Astrocyte (in vitro differentiated cells and primary cell): Measurements from ENCODE around the gene DDX17. TPM values are rescaled to one million over a fixed set of nuclear protein-coding genes. Genes with fewer than 3 reads are reported as not detected.
A peak's percentile ranks its signal among the peaks of the same experiment; 100 is the strongest.

Experiments used
- DNase-seq: peaks from one replicate; pipeline ENCODE4 v3.0.0-alpha.2; 2010; ENCODE audit warnings: low read depth
- FAIRE-seq: peaks from 2 replicates; lab custom pipeline; 2011; peaks lifted over from hg19 to GRCh38; lab: Jason Lieb, UNC
- H2AFZ ChIP-seq: 2 replicates; pipeline ENCODE4 v1.6.0; 2012; ENCODE audit warnings: low read depth, low read length, inconsistent platforms
- H3K27ac ChIP-seq: 2 replicates; pipeline ENCODE4 v1.5.1; 2011; ENCODE audit warnings: low read depth, low read length, inconsistent platforms
- H3K27me3 ChIP-seq: 2 replicates; pipeline ENCODE4 v1.6.0; 2011; ENCODE audit warnings: low read length, inconsistent platforms; ENCODE audit not compliant: insufficient read depth
- H3K36me3 ChIP-seq: 2 replicates; pipeline ENCODE4 v1.5.1; 2011; ENCODE audit warnings: low read length, inconsistent platforms; ENCODE audit not compliant: insufficient read depth
- H3K4me1 ChIP-seq: 2 replicates; pipeline ENCODE4 v1.5.1; 2011; ENCODE audit warnings: low read length, inconsistent platforms; ENCODE audit not compliant: insufficient read depth
- H3K4me2 ChIP-seq: 2 replicates; pipeline ENCODE4 v1.6.0; 2012; ENCODE audit warnings: low read length, inconsistent platforms
- H3K4me3 ChIP-seq: 2 replicates; pipeline ENCODE4 v1.5.1; 2011; ENCODE audit warnings: low read depth, mild to moderate bottlenecking, low read length, inconsistent platforms; ENCODE audit not compliant: insufficient read depth
- H3K79me2 ChIP-seq: 2 replicates; pipeline ENCODE4 v1.6.0; 2012; ENCODE audit warnings: mild to moderate bottlenecking, low read length, inconsistent platforms; ENCODE audit not compliant: insufficient read depth
- H3K9ac ChIP-seq: 2 replicates; pipeline ENCODE4 v1.6.0; 2012; ENCODE audit warnings: mild to moderate bottlenecking, low read length, inconsistent platforms
- H3K9me3 ChIP-seq: 2 replicates; pipeline ENCODE4 v1.5.1; 2012; ENCODE audit warnings: low read depth, mild to moderate bottlenecking, low read length, inconsistent platforms; ENCODE audit not compliant: insufficient read depth
- H4K20me1 ChIP-seq: 2 replicates; pipeline ENCODE4 v1.6.0; 2012; ENCODE audit warnings: low read length, inconsistent platforms; ENCODE audit not compliant: insufficient read depth
- H3K27ac Mint-ChIP-seq: one replicate; pipeline ENCODE4 v1.8.0; 2021; ENCODE audit warnings: mild to moderate bottlenecking, mixed read lengths; ENCODE audit not compliant: unreplicated experiment
- H3K27me3 Mint-ChIP-seq: one replicate; pipeline ENCODE4 v1.8.0; 2021; ENCODE audit warnings: low read depth, mixed read lengths; ENCODE audit not compliant: unreplicated experiment
- H3K36me3 Mint-ChIP-seq: one replicate; pipeline ENCODE4 v1.8.0; 2021; ENCODE audit warnings: low read depth, mixed read lengths; ENCODE audit not compliant: unreplicated experiment
- H3K4me1 Mint-ChIP-seq: one replicate; pipeline ENCODE4 v1.8.0; 2021; ENCODE audit warnings: low read depth, mixed read lengths; ENCODE audit not compliant: unreplicated experiment
- H3K4me3 Mint-ChIP-seq: one replicate; pipeline ENCODE4 v1.8.0; 2021; ENCODE audit warnings: mild to moderate bottlenecking, moderate library complexity, mixed read lengths; ENCODE audit not compliant: unreplicated experiment
- H3K9me3 Mint-ChIP-seq: one replicate; pipeline ENCODE4 v1.8.0; 2021; ENCODE audit warnings: mild to moderate bottlenecking, mixed read lengths; ENCODE audit not compliant: unreplicated experiment
- CTCF ChIP-seq: IDR thresholded peaks from 2 replicates; pipeline ENCODE4 v1.5.1; 2011; ENCODE audit warnings: low read depth, mild to moderate bottlenecking, inconsistent platforms, low read length, moderate library complexity; ENCODE audit not compliant: insufficient read depth
- EZH2 ChIP-seq: IDR thresholded peaks from 2 replicates; pipeline ENCODE4 v1.6.1; 2012; ENCODE audit warnings: mild to moderate bottlenecking, low read length, inconsistent platforms; ENCODE audit not compliant: insufficient read depth
- total RNA-seq: library from RNA; stranded (reverse); gene quantifications from 2 replicates; pipeline ENCODE4 v1.2.1, GENCODE V29; 2021

The DDX17 gene
- total RNA-seq, 1 donor from 2014 or later: 258 TPM

- Histone ChIP-seq H3K79me2 (peaks cover 90% of the 10 kb centered on the region), H2AFZ (no peak overlapping the region), H3K27me3 (no peaks in the 10 kb centered on the region), H3K9me3 (no peaks in the 10 kb centered on the region), H4K20me1 (peaks cover 95% of the 10 kb centered on the region), H3K36me3 (peaks cover 87% of the 10 kb centered on the region), H3K4me3 (no peak overlapping the region), H3K4me2 (peak overlapping the region; percentile 12), H3K4me1 (peaks cover 22% of the 10 kb centered on the region), H3K27ac (peak overlapping the region; percentile 35), H3K9ac (no peak overlapping the region)
- Mint-ChIP-seq H3K4me1 (peaks cover 17% of the 10 kb centered on the region), H3K9me3 (no peaks in the 10 kb centered on the region), H3K36me3 (peaks cover 38% of the 10 kb centered on the region), H3K27me3 (no peaks in the 10 kb centered on the region), H3K27ac (no peak overlapping the region), H3K4me3 (no peak overlapping the region)
- TF ChIP-seq CTCF (no peak), EZH2 (no peak)
- FAIRE-seq: no peak
- DNase-seq: peak; percentile 87
These were observed 11.6 kb downstream of the DDX17 start for GRCh38 chr22:38494498-38494897.

GRCh38 chr22:38491707-38492348, 14.3 kb downstream of the DDX17 start:
- H3K9ac ChIP-seq: no peak overlapping the region
- H3K36me3 ChIP-seq: peaks cover 88% of the 10 kb centered on the region
- H3K4me3 Mint-ChIP-seq: peak overlapping the region; percentile 45
- TF ChIP-seq EZH2 (no peak), CTCF (no peak)
- peaks cover 89% of the 10 kb centered on the region for H4K20me1 ChIP-seq
- peaks cover 83% of the 10 kb centered on the region for H3K79me2 ChIP-seq
- no peak for FAIRE-seq
- no peaks in the 10 kb centered on the region for H3K9me3 Mint-ChIP-seq
- H3K36me3 Mint-ChIP-seq: peaks cover 31% of the 10 kb centered on the region
- no peaks in the 10 kb centered on the region for H3K9me3 ChIP-seq
- DNase-seq: no peak
- peaks cover 22% of the 10 kb centered on the region for H3K4me1 ChIP-seq
- peaks cover 16% of the 10 kb centered on the region for H3K4me1 Mint-ChIP-seq
- H3K27ac Mint-ChIP-seq: no peak overlapping the region
- H2AFZ ChIP-seq: no peak overlapping the region
- H3K4me3 ChIP-seq: no peak overlapping the region
- no peaks in the 10 kb centered on the region for H3K27me3 Mint-ChIP-seq
- no peak overlapping the region for H3K4me2 ChIP-seq
- H3K27ac ChIP-seq: peak overlapping the region; percentile 2
- no peaks in the 10 kb centered on the region for H3K27me3 ChIP-seq

- peak overlapping the region; percentile 66 for H3K27ac Mint-ChIP-seq
- Histone ChIP-seq H3K27me3 (no peaks in the 10 kb centered on the region), H3K9me3 (no peaks in the 10 kb centered on the region), H3K4me3 (no peak overlapping the region), H3K27ac (no peak overlapping the region), H3K79me2 (peaks cover 74% of the 10 kb centered on the region), H2AFZ (no peak overlapping the region), H4K20me1 (peaks cover 89% of the 10 kb centered on the region), H3K4me1 (peaks cover 22% of the 10 kb centered on the region), H3K4me2 (no peak overlapping the region), H3K36me3 (peaks cover 88% of the 10 kb centered on the region), H3K9ac (no peak overlapping the region)
- H3K36me3 Mint-ChIP-seq: peaks cover 32% of the 10 kb centered on the region
- no peak overlapping the region for H3K4me3 Mint-ChIP-seq
- peak; percentile 42 for DNase-seq
- H3K27me3 Mint-ChIP-seq: no peaks in the 10 kb centered on the region
- TF ChIP-seq EZH2: no peak
- TF ChIP-seq CTCF: no peak
- no peaks in the 10 kb centered on the region for H3K9me3 Mint-ChIP-seq
- H3K4me1 Mint-ChIP-seq: peaks cover 16% of the 10 kb centered on the region
- no peak for FAIRE-seq
These were observed 15.2 kb downstream of the DDX17 start for GRCh38 chr22:38490915-38491314.
